ENCODE results near the gene ADAMTS14.

Gene ADAMTS14

DNA sequence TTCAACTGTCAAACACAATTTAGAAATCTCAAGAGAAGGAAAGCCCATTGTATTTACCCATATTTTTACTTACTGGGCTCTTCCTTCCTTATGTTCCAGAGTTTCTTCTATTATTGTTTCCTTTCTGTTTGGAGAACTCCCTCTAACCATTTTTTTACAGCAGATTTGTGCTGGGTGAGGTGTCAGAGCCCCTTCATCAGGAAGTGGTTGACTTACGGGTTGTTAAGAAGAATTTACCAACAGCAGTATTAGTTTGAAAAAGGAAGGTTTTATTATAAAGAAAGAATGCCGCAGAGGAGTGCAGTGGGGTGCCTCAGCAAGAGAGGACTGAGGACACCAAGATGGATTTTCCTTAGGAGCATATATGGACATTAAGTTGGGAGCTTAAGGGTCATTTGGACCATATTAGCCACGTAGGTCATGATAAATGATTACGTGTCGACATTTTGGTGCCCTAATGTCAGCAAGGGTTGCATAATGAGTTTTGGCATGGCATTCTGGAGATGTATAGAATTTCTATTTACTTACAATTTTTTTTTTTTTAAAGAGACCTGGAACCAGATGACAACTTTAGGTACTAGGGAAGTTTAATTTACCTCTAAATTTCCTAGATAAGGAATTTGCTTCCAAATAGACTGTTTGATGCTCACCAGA is 119.2 kb downstream of the ADAMTS14 start:
- no peak for DNase-seq

GRCh38 chr10:70795613-70796012 is 123.3 kb downstream of the ADAMTS14 start:
- no peak for DNase-seq

GRCh38 chr10:70797840-70798239 is 125.5 kb downstream of the ADAMTS14 start:
- DNase-seq, result no peak

DNA sequence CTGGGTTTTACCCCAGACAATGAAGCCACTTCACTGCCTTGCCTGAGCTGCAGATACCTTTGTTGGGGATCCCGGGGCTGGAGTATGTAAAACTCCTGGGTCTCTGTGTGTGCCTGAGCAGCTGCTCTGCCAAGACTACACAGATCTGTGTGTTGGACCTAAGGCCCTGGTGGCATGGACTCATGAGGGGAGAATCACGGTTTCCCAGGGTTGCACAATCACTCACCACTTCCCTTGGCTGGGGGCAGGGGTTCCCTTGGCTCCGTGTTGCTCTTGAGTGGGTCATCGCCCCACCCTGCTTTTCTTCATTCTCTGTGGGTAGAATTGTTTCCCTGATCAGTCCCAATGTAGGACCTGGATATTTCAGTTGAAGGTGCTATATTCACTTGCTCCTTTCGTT is 126.8 kb downstream of the ADAMTS14 start:
- no peak for DNase-seq

DNA sequence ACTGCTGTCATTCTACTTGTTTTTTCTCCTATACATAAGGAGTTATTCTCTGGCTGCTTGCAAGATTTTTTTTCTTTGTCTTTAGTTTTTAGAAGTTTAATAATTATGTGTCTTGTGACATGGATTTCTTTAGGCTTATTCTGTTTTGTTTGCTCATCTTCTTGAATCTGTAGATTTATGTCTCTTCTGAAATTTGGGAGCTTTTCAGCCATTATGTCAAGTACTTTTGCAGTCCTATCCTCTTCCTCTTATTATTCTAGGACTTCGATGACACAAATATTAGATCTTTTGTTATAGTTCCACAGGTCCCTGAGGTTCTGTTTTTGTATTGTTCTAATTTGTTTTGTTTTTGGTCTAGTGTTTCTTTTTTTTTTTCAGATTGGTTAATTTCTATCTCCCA is 129.5 kb downstream of the ADAMTS14 start:
- DNase-seq, result no peak

GRCh38 chr10:70803775-70804420 is 131.6 kb downstream of the ADAMTS14 start:
- DNase-seq, result no peak

- DNase-seq, result no peak
These were observed 132.1 kb downstream of the ADAMTS14 start for GRCh38 chr10:70804421-70804808.

GRCh38 chr10:70805619-70806215 is 133.4 kb downstream of the ADAMTS14 start:
- no peak for DNase-seq

GRCh38 chr10:70806841-70807240 is 134.5 kb downstream of the ADAMTS14 start:
- DNase-seq, result no peak

- DNase-seq, result no peak
These were observed 135.2 kb downstream of the ADAMTS14 start for GRCh38 chr10:70807556-70807955.

DNA sequence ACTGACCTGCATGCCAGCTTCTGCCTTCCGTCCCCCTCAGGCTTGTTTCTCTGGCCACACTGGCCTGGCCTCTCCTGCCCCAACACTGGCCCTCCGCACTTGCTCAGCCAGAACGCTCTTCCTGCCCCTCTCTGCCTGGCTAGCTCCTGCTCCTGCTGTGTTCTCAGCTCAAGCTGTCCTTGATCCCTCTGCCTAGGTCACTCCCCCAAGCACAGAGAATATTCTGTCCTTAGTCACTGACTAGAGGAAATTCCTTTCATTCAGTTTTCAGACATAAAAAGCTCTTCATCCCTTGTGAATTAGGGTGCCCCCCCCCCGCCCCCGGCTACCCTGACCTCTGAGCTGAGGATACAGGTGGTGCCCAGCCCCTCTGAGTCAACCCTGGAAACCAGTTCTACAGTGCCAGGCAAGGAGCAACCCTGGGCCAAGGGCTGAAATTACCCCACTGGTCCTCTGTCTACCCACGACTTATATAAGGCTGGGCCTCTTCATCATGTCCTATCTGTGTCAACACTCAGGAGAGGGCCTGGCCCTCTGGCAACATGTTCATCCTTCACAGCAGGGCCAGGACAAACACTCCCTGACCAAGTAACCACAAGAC is 136.8 kb downstream of the ADAMTS14 start:
- no peak for DNase-seq

GRCh38 chr10:70809726-70810125 is 137.4 kb downstream of the ADAMTS14 start:
- DNase-seq, result no peak

- DNase-seq, result no peak
These were observed 138.7 kb downstream of the ADAMTS14 start for GRCh38 chr10:70810967-70811366.

GRCh38 chr10:70811881-70812280 is 139.6 kb downstream of the ADAMTS14 start:
- no peak for DNase-seq
